Transverse colon (tissue), 4 donors: Measurements from ENCODE around the gene PIGV. TPM values are rescaled to one million over a fixed set of nuclear protein-coding genes. Genes with fewer than 3 reads are reported as not detected.

ENCODE experiments used
- DNase-seq: peaks from one replicate; pipeline ENCODE4 v3.0.0-alpha.2; 2019
- H3K27ac ChIP-seq, 4 donors: fragments of 200-600 bp; sonication (generic); 2 replicates each; pipeline ENCODE4 v1.5.1; 2016 to 2018; ENCODE audit warnings: inconsistent platforms in 4 of 4
- H3K27me3 ChIP-seq: fragments of 200-600 bp; sonication (generic); 2 replicates; pipeline ENCODE4 v1.5.1; 2017; ENCODE audit warnings: inconsistent platforms
- H3K36me3 ChIP-seq, 4 donors: fragments of 200-600 bp; sonication (generic); 2 replicates each; pipeline ENCODE4 v1.5.1; 2017 to 2019; ENCODE audit warnings: inconsistent platforms in 4 of 4
- H3K4me1 ChIP-seq, 4 donors: fragments of 200-600 bp; sonication (generic); 2 replicates each; pipeline ENCODE4 v1.5.1; 2017 to 2020; ENCODE audit warnings: inconsistent platforms in 4 of 4
- H3K4me3 ChIP-seq, 4 donors: fragments of 200-600 bp; sonication (generic); 1 replicate in 1 of 4; 2 replicates in 3 of 4; pipeline versions ENCODE4 v1.5.1 to v1.6.1; 2017 to 2019; ENCODE audit warnings: inconsistent platforms in 4 of 4
- H3K9me3 ChIP-seq, 2 donors: fragments of 200-600 bp; sonication (generic); 2 replicates each; pipeline ENCODE4 v1.5.1; 2017 to 2019; ENCODE audit warnings: inconsistent platforms in 2 of 2
- CTCF ChIP-seq, 5 experiments: fragments of 200-600 bp in 3 of 5; fragments of 450-650 bp in 2 of 5; sonication (generic) in 3 of 5; IDR thresholded peaks; 1 replicate in 2 of 5; 2 replicates in 3 of 5; pipeline ENCODE4 v1.5.1; 2016 to 2017; ENCODE audit warnings: antibody characterized with exemption in 5 of 5, inconsistent platforms in 3 of 5, mild to moderate bottlenecking in 2 of 5, moderate library complexity in 1 of 5
- EP300 ChIP-seq: sonication (generic); formaldehyde crosslinking; IDR thresholded peaks from one replicate; pipeline ENCODE4 v1.6.1; 2017; ENCODE audit warnings: antibody characterized with exemption, low read depth
- POLR2A ChIP-seq: fragments of 450-650 bp; IDR thresholded peaks from one replicate; pipeline ENCODE4 v1.6.1; 2016; ENCODE audit warnings: antibody characterized with exemption, mild to moderate bottlenecking, moderate library complexity
- POLR2AphosphoS5 ChIP-seq, 3 donors: sonication (generic); formaldehyde crosslinking; IDR thresholded peaks; one replicate each; pipeline ENCODE4 v1.6.1; 2016; ENCODE audit warnings: antibody characterized with exemption in 3 of 3
- WGBS, 2 donors: methylation state at CpG; one replicate each; pipeline ENCODE4 v1.1.5; 2018; ENCODE audit warnings: low coverage in 1 of 2; 5-methylcytosine and 5-hydroxymethylcytosine counted together
- in situ Hi-C, 4 donors: fragments of 200-750 bp; cut with MboI; loops; one replicate each; pipeline versions ENCODE4 v1.15.0 to v1.15.1; 2017; ENCODE audit warnings: low sequenced_read_pairs in 3 of 4, low pct_ligation_motif_present in 1 of 4, low pct_unique_long_range_greater_than_20kb in 1 of 4
- intact Hi-C: fragments of 100-400 bp; cut with DNase I; formaldehyde crosslinking; loops from one replicate; pipeline ENCODE4 v1.15.1; 2023; ENCODE audit warnings: low total_unique reads
- total RNA-seq, 4 donors: library from RNA; depleted of rRNA; stranded (reverse); fragments of >200 nt; gene quantifications; one replicate each; pipeline ENCODE4 v1.1.0, GENCODE V29; 2016

The PIGV gene
- total RNA-seq, 4 donors from 2014 or later, result 16.1 to 32.2 (median 24.2) TPM

- H3K36me3 ChIP-seq, result peaks cover 0 to 37% (median 16%) of the 10 kb centered on the region in 4 donors
- no peak for DNase-seq
- H3K27me3 ChIP-seq, result no peaks in the 10 kb centered on the region
- peaks cover 0 to 5% (median 0%) of the 10 kb centered on the region in 4 donors for H3K4me1 ChIP-seq
- TF ChIP-seq EP300 (no peak), POLR2A (no peak), CTCF (IDR thresholded peaks at IDR 0.05) (no peak), POLR2AphosphoS5 (IDR thresholded peaks at IDR 0.05) (no peak)
- H3K27ac ChIP-seq, result no peak overlapping the region
- H3K4me3 ChIP-seq, result no peak overlapping the region
- in situ Hi-C loops (no loop called here), intact Hi-C loops (no loop called here)
- H3K9me3 ChIP-seq, result no peaks in the 10 kb centered on the region
Measured at GRCh38 chr1:26759531-26759930, 28.2 kb upstream of the PIGV start.

DNA sequence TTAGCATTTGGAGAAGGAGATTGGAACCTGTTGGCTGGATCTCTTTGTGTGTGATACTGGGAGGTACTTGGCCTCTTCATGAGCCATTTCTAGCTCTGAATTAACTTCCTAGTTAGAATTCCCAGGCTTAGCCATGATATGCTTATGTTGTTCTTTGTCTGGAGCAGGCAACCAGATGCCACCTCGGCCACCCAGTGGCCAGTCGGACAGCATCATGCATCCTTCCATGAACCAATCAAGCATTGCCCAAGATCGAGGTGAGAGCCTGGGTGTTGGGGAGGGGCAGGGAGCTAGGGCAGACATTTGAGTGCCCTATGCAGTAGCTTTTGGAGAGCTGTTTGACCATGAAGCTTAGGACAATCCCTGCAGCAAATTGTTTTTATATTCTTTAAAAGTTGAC lies 26.5 kb upstream of the PIGV start:
- no peak for DNase-seq

GRCh38 chr1:26767714-26768113 lies 20.0 kb upstream of the PIGV start:
- intact Hi-C loops, result no loop called here
- peaks cover 0 to 65% (median 32%) of the 10 kb centered on the region in 4 donors for H3K36me3 ChIP-seq

More for the DNA sequence above, 26.5 kb upstream of the PIGV start:
- Histone ChIP-seq H3K27me3 (no peaks in the 10 kb centered on the region), H3K36me3 (peaks cover 0 to 40% (median 20%) of the 10 kb centered on the region in 4 donors), H3K27ac (no peak overlapping the region), H3K9me3 (no peaks in the 10 kb centered on the region), H3K4me3 (no peak overlapping the region), H3K4me1 (peaks cover 0 to 5% (median 0%) of the 10 kb centered on the region in 4 donors)
- TF ChIP-seq POLR2AphosphoS5 (IDR thresholded peaks at IDR 0.05), result no peak
- no peak for TF ChIP-seq EP300
- no peak for TF ChIP-seq CTCF (IDR thresholded peaks at IDR 0.05)
- TF ChIP-seq POLR2A, result no peak
- in situ Hi-C loops, result no loop called here
- 55% methylated on average over 3 of the region's 3 CpGs; no CpG with 5 or more reads in 1 of the 2 donors for WGBS, 2 donors
- intact Hi-C loops, result no loop called here

GRCh38 chr1:26768755-26769154 lies 19.0 kb upstream of the PIGV start:
- Histone ChIP-seq H3K9me3 (no peaks in the 10 kb centered on the region), H3K27me3 (no peaks in the 10 kb centered on the region), H3K4me1 (peaks cover 8 to 20% (median 16%) of the 10 kb centered on the region in 4 donors), H3K36me3 (peaks cover 0 to 65% (median 32%) of the 10 kb centered on the region in 4 donors), H3K27ac (no peak overlapping the region), H3K4me3 (no peak overlapping the region)
- intact Hi-C loops, result no loop called here
- no peak for DNase-seq
- WGBS, 2 donors, result 44% methylated on average over 2 to 3 of the region's 3 CpGs
- no peak for TF ChIP-seq EP300
- no peak for TF ChIP-seq POLR2AphosphoS5 (IDR thresholded peaks at IDR 0.05)
- no peak for TF ChIP-seq POLR2A
- no peak for TF ChIP-seq CTCF (IDR thresholded peaks at IDR 0.05)
- in situ Hi-C loops, result no loop called here

More at GRCh38 chr1:26767714-26768113, 20.0 kb upstream of the PIGV start:
- H3K4me1 ChIP-seq, result peaks cover 8 to 20% (median 16%) of the 10 kb centered on the region in 4 donors
- H3K4me3 ChIP-seq, result no peak overlapping the region
- H3K9me3 ChIP-seq, result no peaks in the 10 kb centered on the region
- 89% methylated on average over 4 of the region's 4 CpGs; no CpG with 5 or more reads in 1 of the 2 donors for WGBS, 2 donors
- no peak for TF ChIP-seq POLR2A
- no peak for TF ChIP-seq CTCF (IDR thresholded peaks at IDR 0.05)
- TF ChIP-seq EP300, result no peak
- no peak for TF ChIP-seq POLR2AphosphoS5 (IDR thresholded peaks at IDR 0.05)
- in situ Hi-C loops, result no loop called here
- H3K27ac ChIP-seq, result no peak overlapping the region
- DNase-seq, result no peak
- H3K27me3 ChIP-seq, result no peaks in the 10 kb centered on the region
